CD4-positive, alpha-beta T cell (primary cell): ENCODE results near the gene SLC24A5. TPM values are rescaled to one million over a fixed set of nuclear protein-coding genes. Genes with fewer than 3 reads are reported as not detected.

Experiments used
- ATAC-seq: fragments of 200-7000 bp; cut with Tn5 transposase; one replicate; pipeline ENCODE4 v1.10.0; 2022; ENCODE audit warnings: mild to moderate bottlenecking; ENCODE audit not compliant: poor library complexity
- CTCF ChIA-PET: fragments of 350-600 bp; sonication (Branson Sonifier 250); formaldehyde crosslinking; loops from one replicate; lab custom pipeline; 2021; ENCODE audit warnings: antibody characterized with exemption, inconsistent platforms; lab: Charles Lee
- POLR2A ChIA-PET: fragments of 350-600 bp; sonication (Branson Sonifier 250); formaldehyde crosslinking; loops from one replicate; lab custom pipeline; 2021; ENCODE audit warnings: antibody characterized with exemption, inconsistent platforms; lab: Charles Lee
- DNase-seq, 14 experiments: peaks; one replicate each; pipeline ENCODE4 v3.0.0-alpha.2; 2013 to 2020; ENCODE audit warnings: mixed read lengths in 2 of 14
- H3K27ac ChIP-seq, 2 donors: one replicate each; pipeline versions ENCODE4 v1.5.1 to v1.7.0; 2013; ENCODE audit warnings: low read length in 2 of 2, low read depth in 1 of 2, mild to moderate bottlenecking in 1 of 2
- H3K27me3 ChIP-seq, 2 experiments: 1 replicate in 1 of 2; 2 replicates in 1 of 2; pipeline versions ENCODE4 v1.6.1 to v1.7.0; 2013; ENCODE audit warnings: low read length in 2 of 2, control low read depth in 1 of 2, mild to moderate bottlenecking in 1 of 2, moderate library complexity in 1 of 2; ENCODE audit not compliant: insufficient read depth in 2 of 2, control insufficient read depth in 1 of 2
- H3K36me3 ChIP-seq: one replicate; pipeline ENCODE4 v1.6.1; 2013; ENCODE audit warnings: low read length, control low read depth; ENCODE audit not compliant: insufficient read depth
- H3K4me1 ChIP-seq: one replicate; pipeline ENCODE4 v1.6.1; 2013; ENCODE audit warnings: low read length, control low read depth; ENCODE audit not compliant: insufficient read depth
- H3K4me3 ChIP-seq: one replicate; pipeline ENCODE4 v1.5.1; 2013; ENCODE audit warnings: mild to moderate bottlenecking, low read length, moderate library complexity
- H3K9me3 ChIP-seq, 2 experiments: 1 replicate in 1 of 2; 2 replicates in 1 of 2; pipeline versions ENCODE4 v1.6.1 to v1.7.0; 2013; ENCODE audit warnings: low read length in 2 of 2, mild to moderate bottlenecking in 2 of 2, control low read depth in 1 of 2, moderate library complexity in 1 of 2; ENCODE audit not compliant: control insufficient read depth in 1 of 2, insufficient read depth in 1 of 2
- H3K27ac Mint-ChIP-seq: one replicate; pipeline ENCODE4 v1.8.0; 2020; ENCODE audit warnings: mixed read lengths
- H3K27me3 Mint-ChIP-seq: one replicate; pipeline ENCODE4 v1.8.0; 2021; ENCODE audit warnings: mixed read lengths
- H3K36me3 Mint-ChIP-seq: one replicate; pipeline ENCODE4 v1.8.0; 2021; ENCODE audit warnings: low read depth, mixed read lengths
- H3K4me1 Mint-ChIP-seq: one replicate; pipeline ENCODE4 v1.8.0; 2021; ENCODE audit warnings: low read depth, mixed read lengths
- H3K4me3 Mint-ChIP-seq: one replicate; pipeline ENCODE4 v1.8.0; 2020; ENCODE audit warnings: mild to moderate bottlenecking, mixed read lengths
- H3K9me3 Mint-ChIP-seq: one replicate; pipeline ENCODE4 v1.8.0; 2020; ENCODE audit warnings: mixed read lengths
- CTCF ChIP-seq: fragments of 200-600 bp; IDR thresholded peaks from one replicate; pipeline ENCODE4 v1.8.0; 2022; ENCODE audit warnings: antibody characterized with exemption, mild to moderate bottlenecking
- intact Hi-C, 2 experiments: fragments of 100-400 bp; cut with DNase I in 1 of 2; cut with micrococcal nuclease in 1 of 2; formaldehyde crosslinking; loops; one replicate each; pipeline versions ENCODE4 v1.15.1 to v1.9.0; 2023 to 2025; cut with DNase I, micrococcal nuclease
- total RNA-seq, 174 experiments: library from RNA in 2 of 174; stranded (reverse) in 2 of 174; gene quantifications; one replicate each; pipeline ENCODE4 v1.2.3 and lab custom pipeline; 2021 to 2026

Gene SLC24A5
- total RNA-seq, 2 experiments from 2014 or later, result not detected

- ATAC-seq, result no peak
Observed at GRCh38 chr15:48144889-48145288, 24.1 kb downstream of the SLC24A5 start.

GRCh38 chr15:48145923-48146322 is 25.1 kb downstream of the SLC24A5 start:
- intact Hi-C loops, result no loop called here
- no peak for ATAC-seq
- no peaks in the 10 kb centered on the region for H3K27me3 ChIP-seq
- POLR2A ChIA-PET, result no interaction called here
- H3K27ac ChIP-seq, result no peak overlapping the region
- no peaks in the 10 kb centered on the region for H3K4me1 ChIP-seq
- Mint-ChIP-seq H3K27ac (no peak overlapping the region), H3K4me3 (no peak overlapping the region), H3K36me3 (peaks cover 44% of the 10 kb centered on the region), H3K4me1 (no peaks in the 10 kb centered on the region), H3K27me3 (no peaks in the 10 kb centered on the region), H3K9me3 (no peaks in the 10 kb centered on the region)
- no peak for DNase-seq
- CTCF ChIA-PET, result no interaction called here
- H3K9me3 ChIP-seq, result no peaks in the 10 kb centered on the region
- no peaks in the 10 kb centered on the region for H3K36me3 ChIP-seq
- H3K4me3 ChIP-seq, result no peak overlapping the region
- TF ChIP-seq CTCF, result no peak

More at GRCh38 chr15:48144889-48145288, 24.1 kb downstream of the SLC24A5 start:
- peaks cover 38% of the 10 kb centered on the region for H3K36me3 Mint-ChIP-seq
- no peak overlapping the region for H3K4me3 Mint-ChIP-seq
- H3K4me1 Mint-ChIP-seq, result no peaks in the 10 kb centered on the region
- Histone ChIP-seq H3K4me1 (no peaks in the 10 kb centered on the region), H3K27me3 (no peaks in the 10 kb centered on the region), H3K36me3 (no peaks in the 10 kb centered on the region), H3K9me3 (no peaks in the 10 kb centered on the region), H3K27ac (no peak overlapping the region), H3K4me3 (no peak overlapping the region)
- H3K27me3 Mint-ChIP-seq, result no peaks in the 10 kb centered on the region
- ChIA-PET CTCF (no interaction called here), POLR2A (no interaction called here)
- no peaks in the 10 kb centered on the region for H3K9me3 Mint-ChIP-seq
- no peak for DNase-seq
- no peak for TF ChIP-seq CTCF
- no peak overlapping the region for H3K27ac Mint-ChIP-seq
- intact Hi-C loops, result no loop called here

GRCh38 chr15:48147358-48147757 is 26.6 kb downstream of the SLC24A5 start:
- H3K27ac ChIP-seq, result no peak overlapping the region
- intact Hi-C loops, result no loop called here
- Mint-ChIP-seq H3K27ac (no peak overlapping the region), H3K36me3 (peaks cover 48% of the 10 kb centered on the region), H3K27me3 (no peaks in the 10 kb centered on the region), H3K9me3 (no peaks in the 10 kb centered on the region), H3K4me1 (no peaks in the 10 kb centered on the region), H3K4me3 (no peak overlapping the region)
- TF ChIP-seq CTCF, result no peak
- H3K27me3 ChIP-seq, result no peaks in the 10 kb centered on the region
- no peak overlapping the region for H3K4me3 ChIP-seq
- no peaks in the 10 kb centered on the region for H3K9me3 ChIP-seq
- H3K4me1 ChIP-seq, result no peaks in the 10 kb centered on the region
- ATAC-seq (no peak), DNase-seq (no peak)
- ChIA-PET CTCF (no interaction called here), POLR2A (no interaction called here)
- H3K36me3 ChIP-seq, result no peaks in the 10 kb centered on the region
